ENCODE results near the gene EXOC4.

DNA sequence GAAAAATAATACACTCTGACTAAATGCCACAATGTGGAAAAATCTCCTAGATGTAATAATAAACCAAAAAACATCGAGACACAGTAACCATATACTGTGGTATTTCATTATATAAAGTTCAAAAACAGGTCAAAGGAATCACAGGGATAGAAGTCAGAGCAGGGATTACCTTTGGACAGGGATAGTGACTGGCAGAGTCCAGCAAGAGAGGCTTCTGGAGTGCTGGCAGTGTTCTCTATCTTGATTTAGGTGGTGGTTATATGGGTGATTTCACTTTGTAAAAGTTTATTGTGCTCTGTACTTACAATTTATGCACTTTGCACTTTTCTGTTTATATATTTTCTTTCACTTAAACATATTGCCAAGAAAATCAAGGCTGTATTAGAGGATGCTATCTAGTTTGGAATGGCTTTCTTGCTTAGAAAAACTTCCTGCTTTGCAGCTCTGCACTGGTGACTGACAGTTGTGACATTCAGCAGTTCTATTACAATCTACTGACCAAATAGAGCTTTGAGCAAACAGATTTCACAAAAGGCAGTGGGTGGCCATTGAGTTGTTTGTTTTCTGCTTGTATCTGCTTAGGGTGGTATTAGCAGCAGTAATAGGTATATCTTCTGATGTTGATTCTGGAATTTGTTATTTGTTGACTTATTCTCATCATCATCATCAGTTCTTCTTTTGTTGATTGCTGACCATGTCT, 610.6 kb downstream of the EXOC4 start:
- TF ChIP-seq, protein P1, sequence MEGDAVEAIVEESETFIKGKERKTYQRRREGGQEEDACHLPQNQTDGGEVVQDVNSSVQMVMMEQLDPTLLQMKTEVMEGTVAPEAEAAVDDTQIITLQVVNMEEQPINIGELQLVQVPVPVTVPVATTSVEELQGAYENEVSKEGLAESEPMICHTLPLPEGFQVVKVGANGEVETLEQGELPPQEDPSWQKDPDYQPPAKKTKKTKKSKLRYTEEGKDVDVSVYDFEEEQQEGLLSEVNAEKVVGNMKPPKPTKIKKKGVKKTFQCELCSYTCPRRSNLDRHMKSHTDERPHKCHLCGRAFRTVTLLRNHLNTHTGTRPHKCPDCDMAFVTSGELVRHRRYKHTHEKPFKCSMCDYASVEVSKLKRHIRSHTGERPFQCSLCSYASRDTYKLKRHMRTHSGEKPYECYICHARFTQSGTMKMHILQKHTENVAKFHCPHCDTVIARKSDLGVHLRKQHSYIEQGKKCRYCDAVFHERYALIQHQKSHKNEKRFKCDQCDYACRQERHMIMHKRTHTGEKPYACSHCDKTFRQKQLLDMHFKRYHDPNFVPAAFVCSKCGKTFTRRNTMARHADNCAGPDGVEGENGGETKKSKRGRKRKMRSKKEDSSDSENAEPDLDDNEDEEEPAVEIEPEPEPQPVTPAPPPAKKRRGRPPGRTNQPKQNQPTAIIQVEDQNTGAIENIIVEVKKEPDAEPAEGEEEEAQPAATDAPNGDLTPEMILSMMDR (IDR thresholded peaks at IDR 0.05): no peak
- TF ChIP-seq POLR2AphosphoS5 (IDR thresholded peaks at IDR 0.05): no peak
- no peak for TF ChIP-seq POLR2A (IDR thresholded peaks at IDR 0.05)
